ENCODE data around the gene RCSD1.

Gene RCSD1

DNA sequence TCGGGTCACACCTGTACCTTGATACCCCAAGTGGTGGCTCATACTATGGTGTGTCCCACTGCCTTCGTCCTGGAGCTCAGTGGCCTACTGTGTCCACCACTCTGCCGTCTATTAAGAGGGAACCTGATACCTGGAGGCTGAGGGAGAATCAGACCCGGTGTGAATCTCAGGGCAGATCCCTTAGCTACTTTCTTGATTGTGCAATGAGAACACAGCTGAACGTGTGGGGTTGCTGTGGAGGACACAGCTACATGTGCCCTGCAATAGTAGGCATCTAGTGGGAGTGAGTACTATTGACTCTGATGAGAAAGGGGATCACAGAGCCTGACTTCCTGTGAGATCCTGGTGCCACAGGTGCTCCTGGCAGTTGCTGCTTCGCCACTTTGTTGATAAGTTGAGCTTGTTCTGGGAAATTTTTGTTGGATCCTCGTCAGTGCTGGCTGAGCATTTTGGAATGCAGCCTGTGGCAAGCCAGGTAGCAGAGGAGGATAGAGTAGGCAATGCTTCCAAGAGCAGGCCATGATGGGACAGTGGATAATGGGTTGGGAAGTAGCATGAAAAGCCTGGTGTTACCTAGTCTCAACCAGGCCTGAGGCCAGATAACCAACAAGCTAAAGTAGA lies 63.5 kb downstream of the RCSD1 start:
- H3K9ac ChIP-seq (ENCODE audit: low read depth, low read length), result no peak overlapping the region
- H3K27me3 ChIP-seq (ENCODE audit: insufficient read depth, low read length, poor library complexity), result no peaks in the 10 kb centered on the region
- H3K4me3 ChIP-seq (ENCODE audit: low read depth in 1 of 2, low read length in 2 of 2), result no peak overlapping the region
- no peak; the same call in 2 of the 3 replicates for ATAC-seq (ENCODE audit: insufficient read depth, low read depth)
- peaks cover 8% of the 10 kb centered on the region; the same call in 1 of the 2 replicates for H3K79me2 ChIP-seq (ENCODE audit: insufficient read depth, low read length)
- H3K4me2 ChIP-seq (ENCODE audit: insufficient read depth, low read length), result no peak overlapping the region
- H4K20me1 ChIP-seq (ENCODE audit: insufficient read depth, low read length), result peaks cover 13% of the 10 kb centered on the region; the same call in 1 of the 2 replicates
- peaks cover 97% of the 10 kb centered on the region for H3K36me3 ChIP-seq (ENCODE audit: insufficient read depth, low read length)
- no peak overlapping the region for H2AFZ ChIP-seq (ENCODE audit: low read depth, low read length)
- no peaks in the 10 kb centered on the region for H3K9me3 ChIP-seq (ENCODE audit: insufficient read depth, low read length, severe bottlenecking)
- TF ChIP-seq EZH2 (IDR thresholded peaks at IDR 0.05; ENCODE audit: borderline replicate concordance, low read depth, low read length, severe bottlenecking) (no peak), CTCF (IDR thresholded peaks at IDR 0.05; ENCODE audit: borderline replicate concordance, extremely low read depth, low read length, poor library complexity, severe bottlenecking) (no peak)
- peak overlapping the region; percentile 33; the same call in 1 of the 2 replicates for H3K27ac ChIP-seq (ENCODE audit: low read length)
- DNase-seq, result no peak
- H3K4me1 ChIP-seq (ENCODE audit: insufficient read depth, low read length), result no peaks in the 10 kb centered on the region

DNA sequence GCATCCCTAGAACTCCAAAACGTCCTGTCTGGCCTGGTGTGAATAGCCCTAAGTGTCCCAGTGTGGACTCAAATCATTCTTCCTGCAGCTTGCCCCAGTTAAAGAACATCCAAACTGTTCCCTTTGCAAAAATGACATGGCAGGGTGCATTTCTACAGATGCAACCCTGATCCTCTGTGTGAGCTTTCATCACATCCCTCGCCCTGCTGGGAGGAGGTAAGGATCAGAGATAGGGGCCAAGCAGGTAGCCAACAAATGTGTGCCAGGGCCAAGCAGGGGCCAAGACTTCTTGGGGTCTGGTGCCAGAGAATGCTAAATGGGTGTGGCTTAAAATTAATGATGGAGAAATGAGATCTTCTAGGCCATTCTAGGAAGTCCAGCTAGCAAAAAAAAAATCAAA lies 64.7 kb downstream of the RCSD1 start:
- DNase-seq, result no peak

DNA sequence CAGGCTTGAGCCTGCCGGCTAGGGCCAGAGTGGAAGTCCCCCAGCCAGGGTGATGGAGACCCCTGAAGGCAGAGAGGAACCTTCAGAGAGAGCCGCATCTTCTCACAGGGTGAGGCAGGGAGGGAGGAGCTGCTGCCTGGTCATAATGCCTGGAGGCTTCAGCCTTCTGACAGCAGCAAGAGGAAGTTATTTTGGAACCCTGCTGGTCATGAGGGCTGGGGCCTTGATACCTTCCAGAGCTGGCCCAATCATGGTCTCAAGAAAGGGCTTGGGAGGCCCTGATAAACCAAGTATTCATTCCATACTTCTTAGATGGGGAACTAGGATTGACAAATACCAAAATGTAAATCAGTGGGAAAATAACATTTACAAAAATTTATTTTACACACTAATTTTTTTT lies 65.1 kb downstream of the RCSD1 start:
- no peak for DNase-seq
- Histone ChIP-seq H3K4me3 (ENCODE audit: low read depth in 1 of 2, low read length in 2 of 2) (no peak overlapping the region), H2AFZ (ENCODE audit: low read depth, low read length) (no peak overlapping the region), H3K4me1 (ENCODE audit: insufficient read depth, low read length) (no peaks in the 10 kb centered on the region), H3K79me2 (ENCODE audit: insufficient read depth, low read length) (0 out of 2 replicates have a peak, but pooled peaks cover under 1% of the 10 kb centered on the region), H3K4me2 (ENCODE audit: insufficient read depth, low read length) (no peak overlapping the region), H4K20me1 (ENCODE audit: insufficient read depth, low read length) (peaks cover 13% of the 10 kb centered on the region; the same call in 1 of the 2 replicates), H3K9ac (ENCODE audit: low read depth, low read length) (no peak overlapping the region), H3K27ac (ENCODE audit: low read length) (no peak overlapping the region), H3K36me3 (ENCODE audit: insufficient read depth, low read length) (peaks cover 98% of the 10 kb centered on the region), H3K27me3 (ENCODE audit: insufficient read depth, low read length, poor library complexity) (no peaks in the 10 kb centered on the region), H3K9me3 (ENCODE audit: insufficient read depth, low read length, severe bottlenecking) (no peaks in the 10 kb centered on the region)
- TF ChIP-seq EZH2 (IDR thresholded peaks at IDR 0.05; ENCODE audit: borderline replicate concordance, low read depth, low read length, severe bottlenecking), result no peak
- no peak for TF ChIP-seq CTCF (IDR thresholded peaks at IDR 0.05; ENCODE audit: borderline replicate concordance, extremely low read depth, low read length, poor library complexity, severe bottlenecking)
- ATAC-seq (ENCODE audit: insufficient read depth, low read depth), result no peak

More for the DNA sequence above, 64.7 kb downstream of the RCSD1 start:
- Histone ChIP-seq H3K4me2 (ENCODE audit: insufficient read depth, low read length) (no peak overlapping the region), H3K36me3 (ENCODE audit: insufficient read depth, low read length) (peaks cover 98% of the 10 kb centered on the region), H3K79me2 (ENCODE audit: insufficient read depth, low read length) (0 out of 2 replicates have a peak, but pooled peaks cover 3% of the 10 kb centered on the region), H2AFZ (ENCODE audit: low read depth, low read length) (no peak overlapping the region), H3K4me1 (ENCODE audit: insufficient read depth, low read length) (no peaks in the 10 kb centered on the region), H3K4me3 (ENCODE audit: low read depth in 1 of 2, low read length in 2 of 2) (no peak overlapping the region), H4K20me1 (ENCODE audit: insufficient read depth, low read length) (peaks cover 13% of the 10 kb centered on the region; the same call in 1 of the 2 replicates), H3K27me3 (ENCODE audit: insufficient read depth, low read length, poor library complexity) (no peaks in the 10 kb centered on the region), H3K9me3 (ENCODE audit: insufficient read depth, low read length, severe bottlenecking) (no peaks in the 10 kb centered on the region), H3K27ac (ENCODE audit: low read length) (no peak overlapping the region), H3K9ac (ENCODE audit: low read depth, low read length) (no peak overlapping the region)
- TF ChIP-seq EZH2 (IDR thresholded peaks at IDR 0.05; ENCODE audit: borderline replicate concordance, low read depth, low read length, severe bottlenecking) (no peak), CTCF (IDR thresholded peaks at IDR 0.05; ENCODE audit: borderline replicate concordance, extremely low read depth, low read length, poor library complexity, severe bottlenecking) (no peak)
- no peak for ATAC-seq (ENCODE audit: insufficient read depth, low read depth)
